Activated gamma-delta T cell (primary cell): ENCODE data around the gene USP24.

Experiments used
- DNase-seq: peaks from one replicate; lab custom pipeline; 2025; lab: John Stamatoyannopoulos, UW

The USP24 gene

GRCh38 chr1:55164906-55165305 lies 50.3 kb downstream of the USP24 start:
- DNase-seq, result no peak

GRCh38 chr1:55159571-55159970 lies 55.6 kb downstream of the USP24 start:
- no peak for DNase-seq

GRCh38 chr1:55156608-55157007 lies 58.6 kb downstream of the USP24 start:
- DNase-seq, result no peak

GRCh38 chr1:55156093-55156492 lies 59.1 kb downstream of the USP24 start:
- DNase-seq, result no peak

GRCh38 chr1:55155522-55155921 lies 59.6 kb downstream of the USP24 start:
- DNase-seq, result no peak

GRCh38 chr1:55154616-55155015 lies 60.5 kb downstream of the USP24 start:
- no peak for DNase-seq

GRCh38 chr1:55153031-55153430 lies 62.1 kb downstream of the USP24 start:
- DNase-seq, result no peak

- no peak for DNase-seq
These were observed 64.1 kb downstream of the USP24 start for GRCh38 chr1:55150880-55151588.

GRCh38 chr1:55148676-55149075 lies 66.5 kb downstream of the USP24 start:
- no peak for DNase-seq

GRCh38 chr1:55147524-55147923 lies 67.6 kb downstream of the USP24 start:
- DNase-seq, result no peak

GRCh38 chr1:55146781-55147180 lies 68.4 kb downstream of the USP24 start:
- DNase-seq, result no peak

GRCh38 chr1:55144886-55145285 lies 70.3 kb downstream of the USP24 start:
- no peak for DNase-seq

GRCh38 chr1:55143684-55144083 lies 71.5 kb downstream of the USP24 start:
- no peak for DNase-seq

GRCh38 chr1:55141295-55141893 lies 73.8 kb downstream of the USP24 start:
- no peak for DNase-seq

GRCh38 chr1:55140546-55140983 lies 74.6 kb downstream of the USP24 start:
- DNase-seq, result no peak

GRCh38 chr1:55140137-55140536 lies 75.0 kb downstream of the USP24 start:
- DNase-seq, result no peak

GRCh38 chr1:55138823-55139222 lies 76.3 kb downstream of the USP24 start:
- no peak for DNase-seq

GRCh38 chr1:55134152-55134808 lies 80.9 kb downstream of the USP24 start:
- no peak for DNase-seq

- DNase-seq, result no peak
These were observed 83.4 kb downstream of the USP24 start for GRCh38 chr1:55131801-55132200.

- no peak for DNase-seq
These were observed 83.9 kb downstream of the USP24 start for GRCh38 chr1:55131218-55131617.

GRCh38 chr1:55129194-55129728 lies 85.9 kb downstream of the USP24 start:
- no peak for DNase-seq

GRCh38 chr1:55128418-55128995 lies 86.7 kb downstream of the USP24 start:
- no peak for DNase-seq
